HG03571 (cell line): Measurements from ENCODE around the gene ZNF622.
A peak's percentile ranks its signal among the peaks of the same experiment; 100 is the strongest.
"Not testable (repeated sequence)": the region's sequence is repeated elsewhere in the genome, so short reads cannot be mapped to it uniquely, and the experiment has no call there.

Experiments used
- ATAC-seq: cut with Tn5 transposase; IDR thresholded peaks from one replicate; pipeline ENCODE4 v1.9.1; 2021; ENCODE audit not compliant: unreplicated experiment

Gene ZNF622

DNA sequence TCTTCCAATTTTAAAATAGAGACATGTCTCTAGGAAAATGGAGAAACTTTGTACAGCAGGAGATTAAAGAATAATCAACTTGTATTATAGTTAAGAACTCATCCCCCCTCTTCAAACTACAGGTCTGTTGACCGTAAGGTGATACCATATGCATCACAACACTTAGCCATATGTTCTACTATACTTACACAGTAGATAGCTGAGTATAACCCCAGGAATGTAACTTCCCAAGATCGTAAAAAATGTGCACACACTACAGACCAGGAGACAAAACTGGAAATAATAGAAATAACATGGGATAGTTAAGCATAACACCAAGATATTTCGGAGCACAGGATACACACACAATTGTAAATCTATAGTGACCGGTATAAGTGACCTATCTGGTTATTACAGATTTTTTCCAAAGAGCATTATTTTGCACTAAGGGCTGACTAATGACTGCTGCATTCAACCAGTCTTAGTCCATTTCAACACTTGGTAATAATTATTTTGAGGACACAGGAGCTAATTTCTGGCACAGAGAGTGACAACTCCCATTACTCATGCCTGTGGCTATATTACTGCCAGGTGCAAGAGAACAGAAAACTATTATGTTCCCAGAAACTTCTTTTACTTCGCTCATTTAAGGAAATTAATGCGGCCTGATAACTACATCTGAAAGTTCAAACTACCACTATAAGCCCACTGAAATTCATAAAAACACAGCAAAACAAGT lies 15.4 kb upstream of the ZNF622 start:
- ATAC-seq: no peak

DNA sequence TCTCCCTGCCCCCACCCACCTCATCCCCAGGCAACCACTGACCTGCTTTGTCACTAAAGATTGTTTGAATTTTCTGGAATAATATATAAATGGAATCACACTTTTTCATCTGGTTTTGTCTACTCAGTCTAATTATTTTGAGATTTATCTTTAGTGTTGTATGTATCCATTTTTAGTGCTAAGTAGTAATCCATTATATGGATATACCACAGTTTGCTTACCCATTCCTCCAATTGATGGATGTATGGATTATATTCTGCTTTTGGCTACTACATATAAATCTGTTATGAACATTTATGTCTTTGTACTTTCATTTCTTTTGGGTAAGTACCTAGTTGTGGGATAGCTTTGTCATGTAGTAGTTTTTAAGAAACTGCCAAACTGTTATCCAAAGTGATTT lies 14.5 kb upstream of the ZNF622 start:
- no peak for ATAC-seq

DNA sequence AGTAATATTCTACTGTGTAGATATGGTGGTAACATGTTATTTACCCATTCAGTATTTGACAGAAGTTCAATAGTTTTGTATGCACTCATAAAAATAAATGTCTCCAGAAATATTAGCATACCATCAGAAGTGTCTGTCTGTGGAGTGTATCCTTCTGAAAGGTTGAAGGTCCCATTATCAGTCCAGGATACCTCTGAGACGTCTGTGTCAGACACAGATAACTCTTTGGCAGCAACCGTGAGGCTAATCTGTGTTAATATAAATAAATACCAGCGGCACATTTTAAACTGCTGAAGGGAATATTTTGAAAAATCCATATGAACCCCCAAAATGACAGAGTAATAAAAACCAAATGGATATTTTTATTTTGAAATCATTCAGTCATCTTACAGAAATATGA lies 11.9 kb upstream of the ZNF622 start:
- ATAC-seq: no peak

DNA sequence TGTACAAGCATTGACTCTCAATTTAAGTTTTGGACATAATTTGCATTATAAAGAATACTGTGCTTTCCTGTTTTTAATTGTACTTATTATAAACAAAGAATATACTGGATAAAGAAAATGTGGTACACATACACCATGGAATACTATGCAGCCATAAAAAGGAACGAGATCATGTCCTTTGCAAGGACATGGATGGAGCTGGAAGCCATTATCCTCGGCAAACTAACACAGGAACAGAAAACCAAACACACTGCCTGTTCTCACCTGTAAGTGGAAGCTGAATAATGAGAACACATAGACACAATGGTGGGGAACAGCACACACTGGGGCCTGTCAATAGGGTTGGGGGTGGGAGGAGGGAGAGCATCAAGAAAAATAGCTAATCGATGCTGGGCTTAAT lies 10.8 kb upstream of the ZNF622 start:
- ATAC-seq: not testable (repeated sequence)

DNA sequence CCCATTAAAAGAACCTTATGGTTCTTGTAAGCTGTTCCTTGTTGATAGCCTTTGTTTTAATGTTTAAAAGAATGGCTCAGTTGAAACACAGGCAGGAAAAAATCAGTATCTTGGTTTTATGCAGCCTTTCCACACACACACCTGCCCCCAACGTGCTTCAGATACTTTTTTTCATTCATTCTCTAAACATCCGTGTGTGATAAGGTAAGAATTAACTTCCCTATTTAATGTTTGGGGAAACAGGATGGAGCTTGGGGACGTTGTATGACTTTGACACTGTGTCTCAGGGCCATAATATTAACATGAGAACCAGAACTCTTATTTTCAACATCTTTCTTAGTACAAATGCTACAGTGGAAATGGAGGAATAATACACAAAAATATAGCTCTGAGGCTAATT lies 5.8 kb upstream of the ZNF622 start:
- ATAC-seq: no peak

DNA sequence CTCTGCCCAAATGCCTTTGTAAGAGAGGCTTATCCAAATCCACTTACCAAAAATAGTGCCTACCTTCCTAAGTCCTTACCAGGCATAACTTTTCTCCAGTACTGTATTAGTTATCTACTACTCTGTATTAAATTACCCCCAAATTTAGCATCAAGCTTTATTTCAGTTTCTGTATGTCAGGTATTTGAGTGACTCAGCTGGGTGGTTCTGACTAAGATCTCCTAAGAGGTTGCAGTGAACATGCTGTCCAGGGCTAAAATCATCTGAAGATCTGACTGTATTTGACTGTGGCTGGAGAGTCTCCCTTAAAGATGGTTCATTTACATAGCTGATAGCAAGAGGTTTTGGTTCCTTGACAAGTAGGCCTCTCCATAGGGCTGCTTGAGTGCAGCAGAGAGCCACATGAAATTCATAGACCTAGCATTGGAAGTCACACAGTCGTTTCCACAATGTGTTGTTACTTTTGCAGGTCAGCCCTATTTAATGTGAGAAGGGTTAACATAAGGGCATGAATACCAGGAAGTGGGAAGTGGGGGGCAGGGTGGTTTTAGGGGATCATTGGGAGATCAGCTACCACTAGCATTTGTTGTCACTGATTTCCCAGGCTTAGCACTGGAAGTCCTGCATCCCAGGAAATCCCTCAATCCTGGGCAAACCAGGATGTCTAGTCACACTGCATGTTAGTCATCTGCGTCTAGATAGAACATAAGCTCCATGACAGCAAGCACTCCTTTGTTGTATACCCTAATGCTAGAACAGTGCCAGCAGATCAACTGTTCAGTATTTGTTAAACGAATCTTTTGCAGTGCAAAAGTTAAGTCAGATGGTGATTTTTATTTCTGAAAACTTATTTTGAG lies 2.0 kb upstream of the ZNF622 start:
- peak; percentile 69 for ATAC-seq

DNA sequence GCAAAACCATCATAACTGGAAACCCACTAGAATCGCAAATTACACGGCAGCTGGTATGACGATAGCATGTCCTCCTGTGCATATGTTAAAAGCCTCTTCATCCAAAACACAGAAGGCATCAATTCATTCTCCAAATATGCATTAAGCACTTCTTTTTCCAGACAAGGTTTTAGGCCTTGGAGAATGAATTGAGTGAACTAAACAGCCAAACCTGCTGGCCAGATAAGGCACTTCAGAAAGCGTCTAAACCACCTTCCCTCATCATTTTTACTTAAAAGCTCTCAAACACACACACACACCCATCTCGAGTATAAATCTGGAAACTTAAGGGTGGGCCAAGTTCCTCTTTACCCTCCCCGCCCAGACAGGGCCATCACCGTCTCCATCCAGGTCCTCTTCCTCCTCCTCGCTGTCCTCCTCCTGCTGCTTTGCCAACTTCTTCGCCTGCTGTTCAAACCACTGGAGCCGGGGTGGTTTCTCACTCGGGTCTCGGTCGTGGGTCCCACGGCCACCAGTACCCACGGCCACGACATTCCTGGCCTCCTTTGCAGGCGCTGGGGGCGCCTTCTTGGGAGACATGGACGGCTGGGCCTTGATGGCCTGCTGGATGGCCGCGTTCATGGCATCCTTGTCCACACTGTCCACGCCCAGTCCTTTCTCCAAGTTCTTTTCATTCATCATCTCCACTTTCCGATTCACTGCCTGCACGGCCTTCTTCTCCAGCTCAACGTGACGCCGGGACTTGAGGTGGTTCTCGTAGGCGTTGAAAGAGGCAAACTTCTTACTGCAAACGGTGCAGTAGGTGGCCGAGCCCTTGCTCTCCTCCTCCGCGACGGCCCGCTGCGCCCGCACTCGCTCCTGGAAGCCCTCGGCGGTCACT lies 696 bp downstream of the ZNF622 start:
- no peak for ATAC-seq

DNA sequence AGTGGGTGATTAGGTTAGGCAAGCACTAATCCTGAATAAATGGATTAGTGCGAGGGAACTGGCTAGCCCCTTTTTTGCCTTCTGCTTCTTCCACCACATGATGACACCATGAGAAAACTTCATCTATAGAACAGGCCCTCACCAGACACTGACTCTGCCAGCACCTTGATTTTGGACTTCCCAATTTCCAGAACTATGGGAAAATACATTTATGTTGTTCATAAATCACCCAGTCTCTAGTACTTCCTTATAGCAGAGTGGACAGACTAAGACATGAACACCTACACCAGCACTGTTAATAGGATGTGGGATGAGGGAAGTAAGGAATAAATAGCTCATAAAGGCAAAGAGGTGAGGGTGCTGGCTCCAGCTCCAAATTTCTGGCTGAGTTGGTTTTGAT lies 1.4 kb downstream of the ZNF622 start:
- ATAC-seq: no peak

DNA sequence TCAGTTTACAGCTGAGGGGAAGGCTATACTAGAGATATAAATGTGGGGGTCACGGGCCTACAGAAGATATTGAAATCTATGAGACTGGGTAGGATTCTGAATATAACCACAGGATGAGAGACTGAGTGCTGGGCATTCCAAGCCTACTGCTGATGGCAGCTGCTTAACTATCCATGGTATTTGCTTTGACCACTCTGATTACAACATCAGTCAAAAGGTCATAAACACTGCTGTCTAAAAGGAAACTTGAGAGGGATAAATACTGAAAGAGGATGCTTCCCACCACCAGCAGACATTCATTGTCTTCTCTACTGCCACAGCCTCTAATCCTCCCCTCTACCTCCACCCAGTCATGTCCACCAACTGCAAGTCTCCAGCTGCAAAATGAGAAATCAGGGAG lies 3.8 kb downstream of the ZNF622 start:
- ATAC-seq: no peak

DNA sequence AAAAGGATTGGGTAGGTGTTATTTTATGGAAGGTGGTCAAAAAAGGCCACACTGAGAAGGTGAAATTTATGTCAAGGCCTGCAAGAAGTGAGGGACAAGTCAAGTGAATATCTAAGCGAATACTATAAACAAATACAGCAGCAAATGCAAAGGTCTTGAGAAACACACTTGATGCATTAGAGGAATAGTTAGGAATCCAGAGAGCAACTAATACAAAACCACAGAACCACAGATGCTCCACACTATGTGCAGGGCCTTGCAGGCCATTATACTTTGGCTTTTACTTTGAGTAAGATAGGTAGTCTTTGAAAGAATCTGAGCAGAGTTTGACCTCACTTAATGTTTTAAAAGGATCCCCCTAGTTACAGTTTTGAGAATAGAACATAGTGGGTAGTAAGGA lies 4.6 kb downstream of the ZNF622 start:
- no peak for ATAC-seq

DNA sequence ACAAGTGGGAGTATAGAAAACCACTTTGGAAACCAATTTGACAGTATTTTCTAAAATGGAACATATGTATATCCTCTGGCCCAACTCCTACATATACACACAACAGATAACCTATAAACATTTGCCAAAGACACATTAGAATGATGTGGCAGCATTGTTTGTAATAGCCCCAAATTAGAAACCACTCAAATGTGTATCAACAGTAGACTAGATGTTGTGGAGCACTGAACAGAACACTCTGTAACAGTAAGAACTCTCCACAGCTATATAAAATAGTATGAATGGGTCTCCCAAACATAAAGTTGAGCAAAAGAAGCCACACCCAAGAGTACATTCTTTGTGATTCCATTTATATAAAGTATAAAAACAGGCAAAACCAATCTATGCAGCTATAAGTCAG lies 6.1 kb downstream of the ZNF622 start:
- ATAC-seq: no peak

DNA sequence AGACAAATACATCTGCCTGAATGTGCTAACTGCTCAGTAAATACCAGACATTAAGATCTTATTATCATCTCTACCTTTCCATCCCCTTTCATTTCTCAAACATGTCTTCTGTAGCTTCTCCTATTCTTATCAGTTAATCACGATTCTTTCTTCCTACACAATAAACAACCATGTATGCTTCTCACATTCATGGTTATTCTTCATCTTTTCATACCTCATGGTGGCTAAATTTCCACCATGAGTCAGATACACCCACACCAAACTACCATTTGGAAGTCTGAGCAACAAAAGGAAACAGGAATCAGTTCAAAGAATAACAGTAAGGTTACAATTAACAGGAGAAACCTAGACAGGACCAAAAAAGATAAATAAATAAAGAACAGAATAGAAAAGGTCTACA lies 7.7 kb downstream of the ZNF622 start:
- ATAC-seq: no peak

DNA sequence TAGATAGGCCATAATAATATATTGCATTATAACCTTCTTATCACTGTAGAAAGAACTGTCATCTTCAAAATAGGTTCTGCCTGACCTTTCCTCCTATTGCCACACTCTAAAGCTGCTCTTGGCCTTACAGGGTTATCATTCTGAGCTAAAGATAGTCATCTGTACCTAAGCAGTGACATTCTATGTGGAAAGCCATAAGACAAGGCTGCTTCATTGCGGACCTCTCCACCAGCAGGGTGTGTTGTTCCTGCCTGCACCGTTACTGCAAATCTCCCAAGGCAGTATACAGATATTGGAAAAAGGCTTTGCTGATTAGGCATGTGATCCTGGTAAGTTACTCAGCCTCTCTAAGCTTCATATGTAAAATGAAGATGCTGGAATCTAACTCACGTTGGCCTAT lies 8.1 kb downstream of the ZNF622 start:
- ATAC-seq: no peak

DNA sequence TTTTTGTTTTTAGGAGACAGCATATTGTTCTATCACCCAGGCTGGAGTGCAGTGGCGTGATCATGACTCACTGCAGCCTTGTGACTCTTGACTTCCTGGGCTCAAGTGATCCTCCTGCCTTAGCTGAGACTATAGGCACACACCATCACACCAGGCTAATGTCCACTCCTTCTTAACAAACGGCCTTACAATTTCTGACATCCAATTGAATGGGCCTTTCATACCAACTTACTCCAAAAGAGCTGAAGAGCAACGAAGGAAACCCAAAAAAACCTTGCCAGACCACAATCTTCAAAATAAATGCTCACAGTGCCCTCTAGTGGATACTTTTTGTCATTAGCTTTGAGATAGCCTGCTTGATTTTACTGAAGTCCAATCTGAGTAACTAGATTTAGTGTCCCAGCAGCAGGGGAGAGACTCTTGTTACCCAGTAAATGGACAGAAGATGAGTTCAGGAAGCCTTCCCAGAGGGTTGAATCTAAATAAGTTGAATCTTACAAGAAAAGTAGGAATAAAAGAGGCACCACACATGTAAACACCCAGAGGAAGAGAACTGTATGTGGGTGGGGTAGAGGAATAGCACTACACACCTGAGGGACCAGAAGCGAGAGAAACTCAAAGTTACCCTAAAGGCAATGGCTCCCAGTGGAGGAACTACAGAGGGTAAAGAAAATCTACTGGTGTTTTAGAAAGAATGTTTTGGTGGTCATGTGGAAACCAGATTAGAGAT lies 9.3 kb downstream of the ZNF622 start:
- ATAC-seq: no peak

DNA sequence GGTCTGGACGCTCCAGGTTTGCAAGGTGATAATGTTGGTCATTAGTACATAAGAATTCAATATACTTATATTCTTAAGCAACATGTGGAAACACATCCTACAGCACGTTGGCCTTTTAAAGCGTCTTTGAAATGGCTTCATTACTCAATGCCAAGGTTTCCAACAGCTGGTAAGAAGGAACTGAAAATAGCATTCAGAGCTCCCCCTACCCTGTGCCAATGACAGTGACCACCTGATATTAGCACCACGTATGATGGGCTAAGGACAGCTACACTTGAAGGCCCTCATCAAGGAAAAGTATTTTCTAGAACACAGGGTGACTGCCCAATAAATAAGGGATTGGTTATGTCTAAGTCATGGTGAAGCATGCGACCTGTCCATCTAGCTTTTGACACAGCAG lies 9.9 kb downstream of the ZNF622 start:
- ATAC-seq: no peak

DNA sequence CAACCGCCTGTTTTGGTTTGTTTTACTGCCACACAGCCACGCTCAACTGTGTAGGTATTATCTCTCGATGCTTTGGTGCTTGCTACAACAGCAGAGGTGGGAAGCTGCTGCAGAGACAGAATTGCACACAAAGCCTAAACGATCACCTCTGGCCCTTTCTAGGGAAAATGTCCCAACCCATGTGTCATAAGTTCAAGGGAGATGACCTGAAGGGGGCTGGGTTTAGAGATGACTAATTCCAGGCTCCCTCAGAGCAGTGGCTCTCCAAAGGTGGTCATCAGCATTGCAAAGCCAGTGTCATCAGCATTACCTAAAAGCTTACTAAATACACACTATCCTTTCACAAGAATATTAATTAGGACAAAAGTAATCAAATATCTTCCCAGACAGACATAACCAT lies 10.9 kb downstream of the ZNF622 start:
- no peak for ATAC-seq

DNA sequence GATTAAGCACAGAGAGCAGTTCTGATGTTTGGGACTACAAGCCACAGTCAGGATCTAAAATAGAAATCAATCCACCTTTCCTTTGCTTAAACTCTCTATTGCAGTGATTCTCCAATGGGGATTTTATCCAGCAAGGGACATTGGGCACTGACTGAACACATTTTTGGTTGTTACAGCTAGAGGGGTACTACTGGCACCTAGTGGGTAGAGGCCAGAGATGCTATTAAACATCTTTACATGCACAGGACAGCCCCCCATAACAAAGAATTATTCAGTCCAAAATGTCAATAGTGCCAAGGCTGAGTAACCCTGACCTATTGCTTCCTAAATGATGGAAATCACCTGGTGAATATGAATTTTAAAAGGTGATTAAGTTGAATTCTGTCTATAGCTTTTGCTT lies 12.0 kb downstream of the ZNF622 start:
- no peak for ATAC-seq

DNA sequence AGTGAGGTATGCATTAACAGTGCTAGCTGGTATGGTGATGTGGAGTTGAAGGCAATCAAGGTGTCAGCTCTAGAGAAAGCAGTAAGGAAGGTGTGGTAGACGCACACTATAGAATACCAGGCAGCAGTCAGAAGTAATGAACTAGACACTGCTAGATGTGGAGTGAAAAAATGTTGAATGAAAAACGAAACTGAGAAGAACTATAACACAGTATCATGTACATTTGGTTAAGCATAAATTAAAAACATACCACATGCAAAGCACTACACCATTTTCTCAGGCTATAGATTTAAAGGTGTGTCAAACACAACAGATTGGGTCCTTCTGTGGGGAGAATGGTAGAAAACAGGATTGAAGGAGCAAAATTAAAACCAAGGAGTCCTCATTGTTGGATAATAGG lies 15.4 kb downstream of the ZNF622 start:
- no peak for ATAC-seq

DNA sequence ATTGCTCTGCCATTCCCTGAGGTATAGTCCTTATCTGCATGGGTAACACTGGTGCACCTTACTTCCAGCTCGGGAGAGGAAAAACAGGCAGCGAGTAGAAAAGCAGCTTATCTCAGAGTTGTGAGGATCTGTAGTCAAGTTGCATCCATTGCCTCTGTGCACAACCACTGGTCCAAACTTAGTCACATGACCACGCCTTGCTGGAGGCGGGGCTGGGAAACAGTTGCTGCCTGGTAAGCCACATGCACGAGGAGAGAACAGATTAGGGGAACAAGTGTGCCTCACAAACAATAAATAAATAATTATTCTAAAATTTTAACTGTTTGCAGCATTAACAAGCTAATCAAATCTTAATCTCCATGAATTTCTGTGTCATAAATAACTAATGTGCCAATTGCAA lies 18.6 kb downstream of the ZNF622 start:
- no peak for ATAC-seq

DNA sequence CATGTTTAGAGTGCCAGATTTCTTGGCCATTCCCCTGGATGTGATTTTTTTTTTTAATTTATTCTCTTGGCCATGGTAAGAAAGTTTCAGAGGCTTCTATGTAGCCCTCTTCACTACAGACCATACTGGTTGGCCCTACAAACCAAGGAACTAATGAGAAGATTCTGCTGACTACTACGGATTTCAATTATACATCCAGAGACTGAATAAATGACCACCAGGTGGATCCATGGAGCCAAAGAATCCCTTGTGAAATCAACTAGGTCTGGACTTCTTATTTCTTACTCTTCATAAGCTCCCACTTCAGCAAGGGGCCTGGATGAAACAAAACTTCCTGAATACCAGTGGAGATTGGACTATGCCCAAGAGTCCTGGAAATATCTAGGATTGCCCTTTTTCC lies 27.6 kb downstream of the ZNF622 start:
- no peak for ATAC-seq
